Ascending aorta (tissue), 2 donors: ENCODE measurements around the gene ZBTB20. TPM values are rescaled to one million over a fixed set of nuclear protein-coding genes. Genes with fewer than 3 reads are reported as not detected.

Experiments used
- DNase-seq, 2 donors: peaks; one replicate each; pipeline ENCODE4 v3.0.0-alpha.2; 2019; ENCODE audit warnings: low spot score in 2 of 2
- H3K27ac ChIP-seq, 2 donors: fragments of 200-600 bp; sonication (generic); one replicate each; pipeline ENCODE4 v1.5.1; 2016 to 2017; ENCODE audit warnings: mild to moderate bottlenecking in 1 of 2
- H3K27me3 ChIP-seq: fragments of 200-600 bp; sonication (generic); one replicate; pipeline ENCODE4 v1.5.1; 2017
- H3K36me3 ChIP-seq, 2 donors: fragments of 200-600 bp; sonication (generic); one replicate each; pipeline ENCODE4 v1.5.1; 2016
- H3K4me1 ChIP-seq, 2 donors: fragments of 200-600 bp; sonication (generic); one replicate each; pipeline ENCODE4 v1.5.1; 2016 to 2017; ENCODE audit warnings: mild to moderate bottlenecking in 1 of 2
- H3K4me3 ChIP-seq, 2 donors: fragments of 200-600 bp; sonication (generic); one replicate each; pipeline ENCODE4 v1.5.1; 2016 to 2017; ENCODE audit warnings: mild to moderate bottlenecking in 1 of 2
- H3K9me3 ChIP-seq, 2 donors: fragments of 200-600 bp; sonication (generic); one replicate each; pipeline ENCODE4 v1.5.1; 2016
- intact Hi-C: fragments of 100-400 bp; cut with DNase I; formaldehyde crosslinking; loops from one replicate; pipeline ENCODE4 v1.15.1; 2023
- total RNA-seq: library from RNA; depleted of rRNA; stranded (reverse); fragments of >200 nt; gene quantifications from one replicate; pipeline ENCODE4 v1.1.0, GENCODE V29; 2016
- TF ChIP-seq, protein P1 (sequence below), 3 experiments: fragments of 200-600 bp in 2 of 3; fragments of 450-650 bp in 1 of 3; sonication (generic) in 2 of 3; IDR thresholded peaks; one replicate each; pipeline ENCODE4 v1.5.1; 2016 to 2019; ENCODE audit warnings: antibody characterized with exemption in 3 of 3, mild to moderate bottlenecking in 1 of 3, moderate library complexity in 1 of 3

Gene ZBTB20
- total RNA-seq, 1 donor from 2014 or later = 60.3 TPM

DNA sequence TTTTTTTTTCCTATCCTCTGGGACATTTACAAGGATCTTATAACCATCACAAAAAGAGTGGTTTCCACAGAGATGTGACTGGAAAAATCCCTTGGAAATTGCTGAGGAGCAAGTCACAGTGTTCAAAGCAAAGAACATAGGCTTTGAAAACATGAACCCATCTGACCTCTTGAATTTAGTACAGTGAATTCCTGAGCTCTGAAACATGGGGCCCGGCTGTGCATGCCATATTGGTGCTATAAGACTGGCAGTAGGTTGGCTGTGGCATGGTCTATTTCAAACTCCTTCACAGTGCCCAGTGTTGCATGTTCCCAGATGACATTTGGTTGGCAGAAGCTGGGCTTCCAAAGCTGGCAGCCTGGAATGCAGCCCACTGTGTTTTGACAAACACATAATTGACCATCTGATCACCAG, 651.1 kb downstream of the ZBTB20 start:
- intact Hi-C loops = no loop called here
- no peaks in the 10 kb centered on the region for H3K9me3 ChIP-seq
- TF ChIP-seq, protein P1, sequence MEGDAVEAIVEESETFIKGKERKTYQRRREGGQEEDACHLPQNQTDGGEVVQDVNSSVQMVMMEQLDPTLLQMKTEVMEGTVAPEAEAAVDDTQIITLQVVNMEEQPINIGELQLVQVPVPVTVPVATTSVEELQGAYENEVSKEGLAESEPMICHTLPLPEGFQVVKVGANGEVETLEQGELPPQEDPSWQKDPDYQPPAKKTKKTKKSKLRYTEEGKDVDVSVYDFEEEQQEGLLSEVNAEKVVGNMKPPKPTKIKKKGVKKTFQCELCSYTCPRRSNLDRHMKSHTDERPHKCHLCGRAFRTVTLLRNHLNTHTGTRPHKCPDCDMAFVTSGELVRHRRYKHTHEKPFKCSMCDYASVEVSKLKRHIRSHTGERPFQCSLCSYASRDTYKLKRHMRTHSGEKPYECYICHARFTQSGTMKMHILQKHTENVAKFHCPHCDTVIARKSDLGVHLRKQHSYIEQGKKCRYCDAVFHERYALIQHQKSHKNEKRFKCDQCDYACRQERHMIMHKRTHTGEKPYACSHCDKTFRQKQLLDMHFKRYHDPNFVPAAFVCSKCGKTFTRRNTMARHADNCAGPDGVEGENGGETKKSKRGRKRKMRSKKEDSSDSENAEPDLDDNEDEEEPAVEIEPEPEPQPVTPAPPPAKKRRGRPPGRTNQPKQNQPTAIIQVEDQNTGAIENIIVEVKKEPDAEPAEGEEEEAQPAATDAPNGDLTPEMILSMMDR (IDR thresholded peaks at IDR 0.05) = no peak
- H3K36me3 ChIP-seq = no peaks in the 10 kb centered on the region
- H3K27me3 ChIP-seq = no peaks in the 10 kb centered on the region
- DNase-seq = peak in 1 of 2 donors; percentile 63
- peaks cover 3 to 10% of the 10 kb centered on the region in 2 donors for H3K4me1 ChIP-seq
- H3K27ac ChIP-seq = peak overlapping the region in 1 of 2 donors; percentile 32
- no peak overlapping the region for H3K4me3 ChIP-seq

DNA sequence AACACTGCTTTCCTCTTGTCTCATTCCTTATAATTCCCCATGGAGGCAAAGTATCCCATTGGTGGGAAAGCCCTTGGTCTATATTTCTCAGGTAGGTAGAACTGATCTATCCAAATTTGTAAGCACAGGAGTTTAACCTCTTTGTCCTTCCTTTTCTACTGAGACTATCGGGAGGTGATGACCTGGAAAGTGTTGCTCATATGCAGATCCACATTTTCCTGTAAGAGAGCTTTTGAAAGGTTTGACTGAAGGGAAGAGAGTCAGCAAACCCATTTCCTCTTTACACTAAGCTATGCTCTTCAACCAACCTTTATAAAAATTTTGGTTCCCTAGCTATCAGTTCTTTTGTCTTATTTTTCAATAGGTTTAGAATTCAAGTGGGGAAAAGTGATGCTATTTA, 652.6 kb downstream of the ZBTB20 start:
- intact Hi-C loops = no loop called here
- Histone ChIP-seq H3K4me1 (peaks cover 3 to 10% of the 10 kb centered on the region in 2 donors), H3K9me3 (no peaks in the 10 kb centered on the region), H3K36me3 (no peaks in the 10 kb centered on the region), H3K27me3 (no peaks in the 10 kb centered on the region), H3K4me3 (no peak overlapping the region), H3K27ac (no peak overlapping the region)
- TF ChIP-seq, protein P1 (IDR thresholded peaks at IDR 0.05) = no peak
- no peak for DNase-seq

DNA sequence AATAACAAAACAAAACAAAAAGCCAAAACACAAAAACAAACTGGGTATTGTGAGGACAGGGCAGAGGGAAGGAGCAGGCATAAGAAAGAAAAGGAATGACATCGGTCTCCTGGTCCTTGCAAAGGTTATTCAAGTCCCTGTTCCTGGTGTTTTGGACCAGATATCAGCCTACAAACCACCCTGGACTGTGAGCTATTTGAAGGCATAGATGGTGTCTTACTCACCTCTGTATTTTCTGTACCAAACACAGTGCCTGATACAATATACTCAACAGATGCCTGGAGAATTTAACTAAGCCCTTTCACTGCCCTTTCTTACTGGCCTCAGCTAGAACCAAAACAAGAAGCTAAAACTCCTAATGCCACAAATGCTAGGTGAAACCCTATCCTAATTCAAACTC, 656.3 kb downstream of the ZBTB20 start:
- peaks cover 3 to 4% of the 10 kb centered on the region in 2 donors for H3K4me1 ChIP-seq
- H3K36me3 ChIP-seq = no peaks in the 10 kb centered on the region
- H3K4me3 ChIP-seq = no peak overlapping the region
- TF ChIP-seq, protein P1 (IDR thresholded peaks at IDR 0.05) = no peak
- no peaks in the 10 kb centered on the region for H3K27me3 ChIP-seq
- intact Hi-C loops = no loop called here
- no peaks in the 10 kb centered on the region for H3K9me3 ChIP-seq
- H3K27ac ChIP-seq = no peak overlapping the region
- DNase-seq = no peak

DNA sequence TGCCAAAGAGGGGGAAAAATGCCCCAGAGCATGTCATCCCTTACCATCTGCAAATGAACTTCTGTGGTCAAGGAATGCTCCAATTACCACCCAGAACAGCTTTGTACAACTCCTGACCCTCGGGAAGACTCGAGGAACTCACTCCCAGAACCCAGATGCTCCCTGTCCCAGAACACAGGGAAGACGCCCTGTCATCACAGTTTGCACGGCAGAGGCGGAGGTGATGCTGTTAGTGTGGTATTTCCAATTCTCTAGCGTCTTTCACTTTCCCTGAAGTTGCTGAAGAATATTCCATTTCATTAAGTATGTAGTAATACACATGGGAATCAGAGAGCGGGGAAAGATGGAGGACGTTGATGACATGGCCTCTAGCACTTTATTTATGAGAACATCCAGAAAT, 659.6 kb downstream of the ZBTB20 start:
- Histone ChIP-seq H3K4me3 (no peak overlapping the region), H3K4me1 (peaks cover 0 to 8% of the 10 kb centered on the region in 2 donors), H3K36me3 (no peaks in the 10 kb centered on the region), H3K27ac (no peak overlapping the region), H3K27me3 (no peaks in the 10 kb centered on the region), H3K9me3 (no peaks in the 10 kb centered on the region)
- TF ChIP-seq, protein P1 (IDR thresholded peaks at IDR 0.05) = no peak
- intact Hi-C loops = no loop called here
- DNase-seq = no peak

DNA sequence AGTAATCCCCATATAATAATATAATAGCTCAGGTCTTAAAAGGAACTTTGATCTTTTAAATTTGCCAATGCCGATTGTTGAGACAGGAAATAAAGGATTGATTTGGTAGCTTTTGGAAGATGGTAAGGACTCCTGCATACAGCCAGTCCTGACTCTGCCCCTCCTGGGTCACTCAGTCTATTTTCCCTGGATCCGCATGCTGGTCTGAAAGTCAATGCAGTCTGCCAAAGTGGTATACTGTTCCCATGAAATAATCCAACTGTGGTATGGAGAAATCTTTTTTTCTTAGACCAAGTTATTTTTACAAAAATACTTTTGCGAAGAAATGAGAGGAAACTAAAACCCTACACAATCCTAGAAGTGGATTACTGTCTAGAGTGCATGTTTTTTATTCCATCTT, 662.2 kb downstream of the ZBTB20 start:
- peaks cover 0 to 8% of the 10 kb centered on the region in 2 donors for H3K4me1 ChIP-seq
- intact Hi-C loops = no loop called here
- DNase-seq = no peak
- no peaks in the 10 kb centered on the region for H3K27me3 ChIP-seq
- no peaks in the 10 kb centered on the region for H3K36me3 ChIP-seq
- no peaks in the 10 kb centered on the region for H3K9me3 ChIP-seq
- TF ChIP-seq, protein P1 (IDR thresholded peaks at IDR 0.05) = no peak
- H3K4me3 ChIP-seq = no peak overlapping the region
- H3K27ac ChIP-seq = no peak overlapping the region

DNA sequence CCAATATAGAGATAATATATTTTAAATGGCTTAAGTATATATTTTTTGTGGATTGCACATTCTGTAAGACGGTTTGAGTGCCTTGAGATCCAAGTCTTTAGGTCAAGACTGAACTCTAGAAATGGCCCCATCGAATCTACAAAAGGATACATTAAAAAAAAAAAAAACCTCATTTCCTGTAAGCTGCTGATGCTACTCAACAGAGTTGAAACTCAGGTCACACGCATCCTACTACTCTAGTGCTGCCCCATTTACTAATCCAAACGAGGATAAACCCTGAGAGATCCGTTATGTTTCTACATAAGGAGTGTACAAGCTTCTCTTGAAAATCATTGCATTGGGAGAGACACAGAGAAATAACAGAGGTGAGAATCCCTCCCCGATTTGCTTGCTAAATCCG, 666.0 kb downstream of the ZBTB20 start:
- Histone ChIP-seq H3K27me3 (no peaks in the 10 kb centered on the region), H3K27ac (no peak overlapping the region), H3K4me1 (peaks cover 0 to 15% of the 10 kb centered on the region in 2 donors), H3K9me3 (no peaks in the 10 kb centered on the region), H3K36me3 (no peaks in the 10 kb centered on the region), H3K4me3 (no peak overlapping the region)
- intact Hi-C loops = no loop called here
- TF ChIP-seq, protein P1 (IDR thresholded peaks at IDR 0.05) = no peak
- DNase-seq = no peak
